ENCODE data around the gene ISLR. TPM values are rescaled to one million over a fixed set of nuclear protein-coding genes. Genes with fewer than 3 reads are reported as not detected.

The ISLR gene
- polyA plus RNA-seq, 1 donor from 2014 or later: not detected

GRCh38 chr15:74157868-74158827, 15.4 kb upstream of the ISLR start:
- H2AFZ ChIP-seq (ENCODE audit: low read depth, low read length): no peak overlapping the region
- H3K4me2 ChIP-seq (ENCODE audit: low read length): no peak overlapping the region

GRCh38 chr15:74158855-74159650, 14.5 kb upstream of the ISLR start:
- no peak overlapping the region for H3K4me3 ChIP-seq (ENCODE audit: low read length)
- no peak overlapping the region for H2AFZ ChIP-seq (ENCODE audit: low read depth, low read length)
- H3K9me3 ChIP-seq (ENCODE audit: low read length): no peaks in the 10 kb centered on the region
- H3K4me2 ChIP-seq (ENCODE audit: low read length): no peak overlapping the region
- no peaks in the 10 kb centered on the region for H3K9me2 ChIP-seq (ENCODE audit: insufficient read depth, low read length)
- peak overlapping the region; percentile 76 for H3K9ac ChIP-seq (ENCODE audit: low read length)
- H3K79me2 ChIP-seq (replicated peaks; ENCODE audit: insufficient read depth, low read length): no peaks in the 10 kb centered on the region
- TF ChIP-seq CTCF (IDR thresholded peaks at IDR 0.05; ENCODE audit: poor library complexity, severe bottlenecking) (no peak), REST (IDR thresholded peaks at IDR 0.05; ENCODE audit: borderline replicate concordance) (no peak), RAD21 (conservative IDR thresholded peaks at IDR 0.05) (no peak), POLR2AphosphoS5 (IDR thresholded peaks at IDR 0.05) (no peak), MXI1 (conservative IDR thresholded peaks at IDR 0.05; ENCODE audit: poor library complexity, severe bottlenecking) (no peak), EZH2 (IDR thresholded peaks at IDR 0.05; ENCODE audit: borderline replicate concordance, insufficient read depth, low read length, poor library complexity, severe bottlenecking) (no peak), TAF1 (IDR thresholded peaks at IDR 0.05; ENCODE audit: low read depth) (no peak), SMC3 (conservative IDR thresholded peaks at IDR 0.05; ENCODE audit: poor library complexity) (no peak)
- H3K36me3 ChIP-seq (ENCODE audit: insufficient read depth, low read length): no peaks in the 10 kb centered on the region
- H3F3A ChIP-seq (ENCODE audit: insufficient read depth, low read length, poor library complexity, severe bottlenecking): peaks cover 15% of the 10 kb centered on the region
- peak overlapping the region; percentile 99 for H3K27ac ChIP-seq (ENCODE audit: low read length)
- no peaks in the 10 kb centered on the region for H3K27me3 ChIP-seq (ENCODE audit: insufficient read depth, low read depth, low read length)
- no peaks in the 10 kb centered on the region for H4K20me1 ChIP-seq (ENCODE audit: insufficient read depth)

More at GRCh38 chr15:74157868-74158827, 15.4 kb upstream of the ISLR start:
- peaks cover 15% of the 10 kb centered on the region for H3F3A ChIP-seq (ENCODE audit: insufficient read depth, low read length, poor library complexity, severe bottlenecking)
- TF ChIP-seq POLR2AphosphoS5 (IDR thresholded peaks at IDR 0.05) (peak; percentile 56), EP300 (conservative IDR thresholded peaks at IDR 0.05; ENCODE audit: poor library complexity, severe bottlenecking) (peak; percentile 80), RAD21 (conservative IDR thresholded peaks at IDR 0.05) (no peak)
- no peaks in the 10 kb centered on the region for H4K20me1 ChIP-seq (ENCODE audit: insufficient read depth)
- H3K36me3 ChIP-seq (ENCODE audit: insufficient read depth, low read length): no peaks in the 10 kb centered on the region
- peak overlapping the region; percentile 76 for H3K9ac ChIP-seq (ENCODE audit: low read length)
- no peaks in the 10 kb centered on the region for H3K9me3 ChIP-seq (ENCODE audit: low read length)
- peak overlapping the region; percentile 99 for H3K27ac ChIP-seq (ENCODE audit: low read length)
- no peaks in the 10 kb centered on the region for H3K27me3 ChIP-seq (ENCODE audit: insufficient read depth, low read depth, low read length)
- H3K9me2 ChIP-seq (ENCODE audit: insufficient read depth, low read length): no peaks in the 10 kb centered on the region
- no peaks in the 10 kb centered on the region for H3K79me2 ChIP-seq (replicated peaks; ENCODE audit: insufficient read depth, low read length)
- peak overlapping the region; percentile 35 for H3K4me3 ChIP-seq (ENCODE audit: low read length)

All from neural cell (in vitro differentiated cells).